HL-60 (cell line): Measurements from ENCODE around the gene MYL7.

Source experiments
- REST ChIP-seq: IDR thresholded peaks from 2 replicates; pipeline ENCODE4 v1.6.1; 2012; ENCODE audit warnings: low read depth; ENCODE audit not compliant: insufficient replicate concordance
- TF ChIP-seq, protein P1 (sequence below): IDR thresholded peaks from one replicate; pipeline ENCODE4 v1.5.1; 2011; ENCODE audit warnings: low read length, control low read depth, inconsistent platforms; ENCODE audit not compliant: insufficient read depth

DNA sequence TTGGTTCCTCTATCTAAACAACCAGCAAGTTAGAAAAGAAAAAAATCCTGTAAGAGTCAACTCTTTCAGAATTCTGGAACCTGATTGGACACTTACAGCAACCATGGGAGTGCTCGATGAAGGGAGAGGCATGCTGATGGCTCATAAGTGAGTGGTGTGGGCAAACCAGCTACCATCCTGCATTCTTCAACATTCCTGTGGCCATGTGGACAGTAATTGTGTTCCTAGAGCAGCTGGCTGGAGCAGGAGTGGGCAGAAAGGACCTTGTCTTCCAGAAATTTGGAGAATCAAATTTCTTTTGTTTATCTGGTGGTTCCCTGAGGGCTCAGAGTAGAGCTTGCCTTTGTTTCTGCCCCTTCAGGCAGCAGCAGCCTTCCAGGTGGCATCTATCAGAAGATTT lies 22.5 kb upstream of the MYL7 start:
- TF ChIP-seq, protein P1, sequence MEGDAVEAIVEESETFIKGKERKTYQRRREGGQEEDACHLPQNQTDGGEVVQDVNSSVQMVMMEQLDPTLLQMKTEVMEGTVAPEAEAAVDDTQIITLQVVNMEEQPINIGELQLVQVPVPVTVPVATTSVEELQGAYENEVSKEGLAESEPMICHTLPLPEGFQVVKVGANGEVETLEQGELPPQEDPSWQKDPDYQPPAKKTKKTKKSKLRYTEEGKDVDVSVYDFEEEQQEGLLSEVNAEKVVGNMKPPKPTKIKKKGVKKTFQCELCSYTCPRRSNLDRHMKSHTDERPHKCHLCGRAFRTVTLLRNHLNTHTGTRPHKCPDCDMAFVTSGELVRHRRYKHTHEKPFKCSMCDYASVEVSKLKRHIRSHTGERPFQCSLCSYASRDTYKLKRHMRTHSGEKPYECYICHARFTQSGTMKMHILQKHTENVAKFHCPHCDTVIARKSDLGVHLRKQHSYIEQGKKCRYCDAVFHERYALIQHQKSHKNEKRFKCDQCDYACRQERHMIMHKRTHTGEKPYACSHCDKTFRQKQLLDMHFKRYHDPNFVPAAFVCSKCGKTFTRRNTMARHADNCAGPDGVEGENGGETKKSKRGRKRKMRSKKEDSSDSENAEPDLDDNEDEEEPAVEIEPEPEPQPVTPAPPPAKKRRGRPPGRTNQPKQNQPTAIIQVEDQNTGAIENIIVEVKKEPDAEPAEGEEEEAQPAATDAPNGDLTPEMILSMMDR: no peak
- no peak for TF ChIP-seq REST
